Esophagus squamous epithelium (tissue), 4 donors: ENCODE data around the gene SLX9.

Source experiments
- POLR2A ChIP-seq, 4 donors: fragments of 450-650 bp; IDR thresholded peaks; one replicate each; pipeline ENCODE4 v1.6.1; 2017; ENCODE audit warnings: antibody characterized with exemption in 4 of 4, mild to moderate bottlenecking in 4 of 4, moderate library complexity in 3 of 4
- TF ChIP-seq, protein P1 (sequence below), 6 experiments: fragments of 450-650 bp in 4 of 6; fragments of 200-600 bp in 2 of 6; sonication (generic) in 2 of 6; IDR thresholded peaks; one replicate each; pipeline ENCODE4 v1.5.1; 2016 to 2019; ENCODE audit warnings: antibody characterized with exemption in 6 of 6, mild to moderate bottlenecking in 4 of 6, moderate library complexity in 4 of 6

DNA sequence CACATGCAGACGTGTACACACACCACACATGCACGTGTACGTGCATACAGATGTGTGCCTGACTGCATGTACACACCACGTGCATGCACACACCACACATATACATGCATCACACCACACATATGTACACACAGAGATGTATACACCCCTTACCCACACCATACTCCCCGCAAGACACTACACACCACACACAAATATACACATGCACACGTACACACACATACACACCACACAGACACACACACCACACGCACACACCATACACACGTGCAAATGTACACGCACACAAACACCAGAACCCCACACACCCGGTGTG is 28.8 kb upstream of the SLX9 start:
- TF ChIP-seq, protein P1, sequence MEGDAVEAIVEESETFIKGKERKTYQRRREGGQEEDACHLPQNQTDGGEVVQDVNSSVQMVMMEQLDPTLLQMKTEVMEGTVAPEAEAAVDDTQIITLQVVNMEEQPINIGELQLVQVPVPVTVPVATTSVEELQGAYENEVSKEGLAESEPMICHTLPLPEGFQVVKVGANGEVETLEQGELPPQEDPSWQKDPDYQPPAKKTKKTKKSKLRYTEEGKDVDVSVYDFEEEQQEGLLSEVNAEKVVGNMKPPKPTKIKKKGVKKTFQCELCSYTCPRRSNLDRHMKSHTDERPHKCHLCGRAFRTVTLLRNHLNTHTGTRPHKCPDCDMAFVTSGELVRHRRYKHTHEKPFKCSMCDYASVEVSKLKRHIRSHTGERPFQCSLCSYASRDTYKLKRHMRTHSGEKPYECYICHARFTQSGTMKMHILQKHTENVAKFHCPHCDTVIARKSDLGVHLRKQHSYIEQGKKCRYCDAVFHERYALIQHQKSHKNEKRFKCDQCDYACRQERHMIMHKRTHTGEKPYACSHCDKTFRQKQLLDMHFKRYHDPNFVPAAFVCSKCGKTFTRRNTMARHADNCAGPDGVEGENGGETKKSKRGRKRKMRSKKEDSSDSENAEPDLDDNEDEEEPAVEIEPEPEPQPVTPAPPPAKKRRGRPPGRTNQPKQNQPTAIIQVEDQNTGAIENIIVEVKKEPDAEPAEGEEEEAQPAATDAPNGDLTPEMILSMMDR (IDR thresholded peaks at IDR 0.05): no peak
- no peak for TF ChIP-seq POLR2A (IDR thresholded peaks at IDR 0.05)
